ENCODE measurements around the gene RFPL1. TPM values are rescaled to one million over a fixed set of nuclear protein-coding genes. Genes with fewer than 3 reads are reported as not detected.
"Not testable (repeated sequence)": the region's sequence is repeated elsewhere in the genome, so short reads cannot be mapped to it uniquely, and the experiment has no call there.

Gene RFPL1
- total RNA-seq, 1 donor from 2014 or later, result not detected

DNA sequence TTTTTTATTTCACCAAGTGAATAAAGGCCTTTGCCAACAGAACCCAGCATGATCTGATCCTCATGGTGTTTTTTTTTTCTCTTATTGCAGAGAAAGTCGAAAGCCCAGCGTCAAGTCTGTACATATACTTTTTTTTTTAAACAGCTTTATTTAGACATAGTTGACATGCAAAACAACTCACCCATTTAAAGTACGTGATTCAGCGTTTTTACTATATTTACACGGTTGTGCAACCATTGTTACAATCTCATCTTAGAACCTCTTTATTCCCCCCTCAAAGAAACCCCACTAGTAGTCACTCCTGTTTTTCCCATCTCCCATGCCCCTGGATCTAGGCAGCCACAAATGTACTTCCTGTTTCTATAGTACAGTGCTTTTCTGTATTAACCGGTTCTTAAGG lies 29.4 kb upstream of the RFPL1 start:
- no peaks in the 10 kb centered on the region for H3K4me1 Mint-ChIP-seq (ENCODE audit: unreplicated experiment)
- no peaks in the 10 kb centered on the region for H3K36me3 Mint-ChIP-seq (ENCODE audit: unreplicated experiment)
- H3K27me3 Mint-ChIP-seq (ENCODE audit: unreplicated experiment), result peaks cover 52% of the 10 kb centered on the region
- no peaks in the 10 kb centered on the region for H3K9me3 Mint-ChIP-seq (ENCODE audit: unreplicated experiment)
- TF ChIP-seq, protein P1, sequence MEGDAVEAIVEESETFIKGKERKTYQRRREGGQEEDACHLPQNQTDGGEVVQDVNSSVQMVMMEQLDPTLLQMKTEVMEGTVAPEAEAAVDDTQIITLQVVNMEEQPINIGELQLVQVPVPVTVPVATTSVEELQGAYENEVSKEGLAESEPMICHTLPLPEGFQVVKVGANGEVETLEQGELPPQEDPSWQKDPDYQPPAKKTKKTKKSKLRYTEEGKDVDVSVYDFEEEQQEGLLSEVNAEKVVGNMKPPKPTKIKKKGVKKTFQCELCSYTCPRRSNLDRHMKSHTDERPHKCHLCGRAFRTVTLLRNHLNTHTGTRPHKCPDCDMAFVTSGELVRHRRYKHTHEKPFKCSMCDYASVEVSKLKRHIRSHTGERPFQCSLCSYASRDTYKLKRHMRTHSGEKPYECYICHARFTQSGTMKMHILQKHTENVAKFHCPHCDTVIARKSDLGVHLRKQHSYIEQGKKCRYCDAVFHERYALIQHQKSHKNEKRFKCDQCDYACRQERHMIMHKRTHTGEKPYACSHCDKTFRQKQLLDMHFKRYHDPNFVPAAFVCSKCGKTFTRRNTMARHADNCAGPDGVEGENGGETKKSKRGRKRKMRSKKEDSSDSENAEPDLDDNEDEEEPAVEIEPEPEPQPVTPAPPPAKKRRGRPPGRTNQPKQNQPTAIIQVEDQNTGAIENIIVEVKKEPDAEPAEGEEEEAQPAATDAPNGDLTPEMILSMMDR (IDR thresholded peaks at IDR 0.05), result no peak
- H3K27ac Mint-ChIP-seq (ENCODE audit: unreplicated experiment), result no peak overlapping the region
- no peak overlapping the region for H3K4me3 Mint-ChIP-seq (ENCODE audit: unreplicated experiment)
- DNase-seq (ENCODE audit: extremely low spot score, unreplicated experiment), result no peak

DNA sequence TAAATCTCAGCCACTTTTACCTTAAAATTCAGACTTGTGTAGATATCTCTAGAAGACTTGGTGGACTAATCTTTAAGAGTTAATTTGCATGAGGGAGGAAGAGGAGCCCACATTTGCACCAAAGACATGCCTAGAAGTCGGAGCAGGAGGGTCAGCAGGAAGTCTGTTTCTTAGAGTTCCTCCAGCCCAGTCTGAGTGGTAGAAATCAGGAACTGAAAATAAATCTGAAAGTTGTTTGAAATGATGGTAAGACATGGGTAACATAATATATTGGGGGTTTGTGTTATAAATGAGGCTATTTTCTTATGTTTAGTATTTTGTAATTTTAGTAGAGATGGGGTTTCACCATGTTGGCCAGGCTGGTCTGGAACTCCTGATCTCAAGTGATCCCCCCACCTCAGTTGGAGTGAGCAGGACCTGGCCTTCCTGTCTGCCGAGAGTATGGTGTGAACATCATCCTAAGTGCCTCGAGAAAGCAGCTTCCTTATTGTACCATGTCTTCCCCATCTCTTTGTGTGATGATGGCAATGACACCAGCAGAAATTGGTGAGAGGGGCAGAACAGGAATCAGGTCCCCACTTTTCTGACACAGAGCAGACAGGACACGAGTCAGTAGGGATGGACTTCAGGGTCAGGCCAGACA lies 26.7 kb upstream of the RFPL1 start:
- H3K9me3 Mint-ChIP-seq (ENCODE audit: unreplicated experiment); H3K36me3 Mint-ChIP-seq (ENCODE audit: unreplicated experiment); H3K4me3 Mint-ChIP-seq (ENCODE audit: unreplicated experiment); H3K27ac Mint-ChIP-seq (ENCODE audit: unreplicated experiment); DNase-seq (ENCODE audit: extremely low spot score, unreplicated experiment); H3K4me1 Mint-ChIP-seq (ENCODE audit: unreplicated experiment): not testable (repeated sequence)
- peaks cover 51% of the 10 kb centered on the region for H3K27me3 Mint-ChIP-seq (ENCODE audit: unreplicated experiment)

DNA sequence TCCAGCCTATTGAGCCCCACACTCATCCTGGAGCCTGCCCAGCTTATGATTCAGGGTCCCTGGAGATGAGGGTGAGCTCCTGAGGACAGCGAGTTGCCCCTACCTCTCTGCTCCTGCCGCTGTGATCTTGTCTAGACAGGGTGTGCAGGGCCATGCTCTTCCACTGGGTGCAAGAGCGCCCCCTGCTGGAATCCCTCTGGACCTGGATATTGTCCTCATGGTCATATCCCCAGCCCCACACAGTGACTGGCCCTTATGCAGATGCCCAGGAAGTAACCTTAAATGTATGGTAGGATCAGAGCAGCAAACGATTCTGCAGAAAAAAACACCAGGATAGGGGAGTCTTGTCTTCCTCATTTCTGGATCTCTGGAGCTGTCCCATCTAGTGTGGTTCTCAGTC lies 25.6 kb upstream of the RFPL1 start:
- peaks cover 48% of the 10 kb centered on the region for H3K27me3 Mint-ChIP-seq (ENCODE audit: unreplicated experiment)
- not testable (repeated sequence) for H3K27ac Mint-ChIP-seq (ENCODE audit: unreplicated experiment); H3K9me3 Mint-ChIP-seq (ENCODE audit: unreplicated experiment); H3K36me3 Mint-ChIP-seq (ENCODE audit: unreplicated experiment); H3K4me3 Mint-ChIP-seq (ENCODE audit: unreplicated experiment); H3K4me1 Mint-ChIP-seq (ENCODE audit: unreplicated experiment)
- DNase-seq (ENCODE audit: extremely low spot score, unreplicated experiment), result peak; percentile 10
- TF ChIP-seq, protein P1 (IDR thresholded peaks at IDR 0.05), result peak; percentile 34

DNA sequence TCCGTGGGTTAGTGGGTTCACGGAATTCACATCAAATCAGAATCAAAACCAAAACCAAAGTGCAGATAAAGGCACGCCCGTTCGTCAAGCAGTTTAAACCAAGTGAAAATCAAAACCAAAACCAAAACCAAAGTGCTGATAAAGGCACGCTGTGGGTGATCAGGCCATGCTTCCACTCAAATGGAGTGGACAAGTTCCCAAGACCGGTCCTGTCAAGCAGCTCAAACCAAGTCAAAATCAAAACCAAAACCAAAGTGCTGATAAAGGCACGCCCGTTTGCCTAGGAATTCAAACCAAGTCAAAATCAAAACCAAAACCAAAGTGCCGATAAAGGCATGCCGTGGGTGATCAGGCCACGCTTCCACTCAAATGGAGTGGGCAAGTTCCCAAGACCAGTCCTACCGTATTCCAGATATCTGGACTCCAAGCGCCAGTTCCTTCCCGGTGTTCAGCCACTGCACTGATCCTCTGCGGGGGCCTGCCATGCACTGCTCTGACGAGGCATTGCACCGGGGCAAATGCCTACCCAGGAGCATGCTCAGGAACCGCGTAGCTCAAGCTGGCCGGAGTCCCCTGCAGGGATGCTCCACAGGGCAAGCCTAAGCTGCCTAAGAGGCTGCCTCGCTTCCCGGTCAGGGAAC lies 23.3 kb upstream of the RFPL1 start:
- peak; percentile 32 for DNase-seq (ENCODE audit: extremely low spot score, unreplicated experiment)
- H3K9me3 Mint-ChIP-seq (ENCODE audit: unreplicated experiment), result not testable (repeated sequence)

DNA sequence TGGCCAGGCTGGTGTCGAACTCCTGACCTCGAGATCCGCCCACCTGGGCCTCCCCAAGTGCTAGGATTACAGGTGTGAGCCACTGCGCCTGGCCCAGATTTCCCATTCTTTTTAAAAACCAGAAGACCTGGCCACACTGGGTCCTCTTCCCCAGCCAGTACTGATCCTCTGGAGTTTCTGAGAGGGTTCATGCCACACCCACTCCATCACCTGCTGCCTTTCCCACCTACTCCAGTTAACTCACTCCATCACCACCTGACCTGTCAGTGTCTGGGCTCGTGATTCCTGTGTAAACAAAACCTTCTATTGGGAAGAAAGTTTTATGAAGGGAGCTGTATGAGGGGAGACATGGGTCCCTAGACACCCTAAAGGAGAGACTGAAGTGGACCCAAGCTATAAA lies 19.7 kb upstream of the RFPL1 start:
- H3K27me3 Mint-ChIP-seq (ENCODE audit: unreplicated experiment), result peaks cover 34% of the 10 kb centered on the region
- not testable (repeated sequence) for DNase-seq (ENCODE audit: extremely low spot score, unreplicated experiment); H3K9me3 Mint-ChIP-seq (ENCODE audit: unreplicated experiment); H3K27ac Mint-ChIP-seq (ENCODE audit: unreplicated experiment); H3K4me3 Mint-ChIP-seq (ENCODE audit: unreplicated experiment); H3K4me1 Mint-ChIP-seq (ENCODE audit: unreplicated experiment); H3K36me3 Mint-ChIP-seq (ENCODE audit: unreplicated experiment)

More for the DNA sequence above, 23.3 kb upstream of the RFPL1 start:
- H3K27me3 Mint-ChIP-seq (ENCODE audit: unreplicated experiment), result peaks cover 44% of the 10 kb centered on the region
- H3K4me1 Mint-ChIP-seq (ENCODE audit: unreplicated experiment); H3K4me3 Mint-ChIP-seq (ENCODE audit: unreplicated experiment); H3K27ac Mint-ChIP-seq (ENCODE audit: unreplicated experiment); H3K36me3 Mint-ChIP-seq (ENCODE audit: unreplicated experiment): not testable (repeated sequence)

DNA sequence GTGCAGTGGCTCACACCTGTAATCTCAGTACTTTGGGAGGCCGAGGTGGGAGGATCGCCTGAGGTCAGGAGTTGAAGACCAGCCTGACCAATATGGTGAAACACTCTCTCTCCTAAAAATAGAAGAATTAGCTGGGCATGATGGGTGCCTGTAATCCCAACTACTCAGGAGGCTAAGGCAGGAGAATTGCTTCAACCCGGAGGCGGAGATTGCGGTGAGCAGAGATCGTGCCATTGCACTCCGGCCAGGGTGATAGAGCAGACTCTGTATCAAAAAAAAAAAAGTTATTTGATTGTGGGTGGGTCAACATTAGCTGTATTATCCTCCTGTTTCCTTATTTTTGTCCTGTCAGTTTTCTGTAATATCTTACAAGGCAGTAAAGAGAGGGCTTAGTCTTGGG lies 11.9 kb upstream of the RFPL1 start:
- DNase-seq (ENCODE audit: extremely low spot score, unreplicated experiment), result no peak
- H3K4me1 Mint-ChIP-seq (ENCODE audit: unreplicated experiment), result no peaks in the 10 kb centered on the region
- H3K27me3 Mint-ChIP-seq (ENCODE audit: unreplicated experiment), result peaks cover 47% of the 10 kb centered on the region
- no peak overlapping the region for H3K27ac Mint-ChIP-seq (ENCODE audit: unreplicated experiment)
- H3K9me3 Mint-ChIP-seq (ENCODE audit: unreplicated experiment), result no peaks in the 10 kb centered on the region
- H3K4me3 Mint-ChIP-seq (ENCODE audit: unreplicated experiment), result no peak overlapping the region
- TF ChIP-seq, protein P1 (IDR thresholded peaks at IDR 0.05), result no peak
- H3K36me3 Mint-ChIP-seq (ENCODE audit: unreplicated experiment), result no peaks in the 10 kb centered on the region
